ENCODE data around the gene WDR93. TPM values are rescaled to one million over a fixed set of nuclear protein-coding genes. Genes with fewer than 3 reads are reported as not detected.

WDR93 gene
- total RNA-seq, 1 experiment from 2014 or later: not detected

- TF ChIP-seq ZNF532 (CRISPR knock-in tag; IDR thresholded peaks at IDR 0.05; ENCODE audit: borderline replicate concordance) (no peak), PRRX2 (CRISPR knock-in tag; IDR thresholded peaks at IDR 0.05) (no peak), FOXJ3 (CRISPR knock-in tag; IDR thresholded peaks at IDR 0.05; ENCODE audit: borderline replicate concordance) (no peak)
Measured at GRCh38 chr15:89670971-89671560, 19.5 kb upstream of the WDR93 start (continued).

- Mint-ChIP-seq H3K4me1 (no peaks in the 10 kb centered on the region; the same call in 1 of the 2 replicates), H3K4me3 (no peak overlapping the region), H3K36me3 (no peaks in the 10 kb centered on the region), H3K9me3 (no peaks in the 10 kb centered on the region), H3K27me3 (ENCODE audit: low read depth) (peaks cover 4% of the 10 kb centered on the region; the same call in 1 of the 2 replicates), H3K27ac (no peak overlapping the region)
- ChIA-PET CTCF (interaction anchor here (1.9 kb wide), 1 partner anchor 68 kb away, joined by 13 read pairs; no protein-coding TSS in a partner anchor), POLR2A (no interaction called here)
- no peak for TF ChIP-seq FOXP4 (CRISPR knock-in tag; IDR thresholded peaks at IDR 0.05)
- no peak for TF ChIP-seq HMGXB4 (CRISPR knock-in tag; IDR thresholded peaks at IDR 0.05)
- no peak for TF ChIP-seq AFF4 (CRISPR knock-in tag; IDR thresholded peaks at IDR 0.05; ENCODE audit: borderline replicate concordance)
- no peak for TF ChIP-seq NFATC4 (CRISPR knock-in tag; IDR thresholded peaks at IDR 0.05)
- no peak for TF ChIP-seq ZNF512 (CRISPR knock-in tag; IDR thresholded peaks at IDR 0.05; ENCODE audit: borderline replicate concordance)
- no peak for TF ChIP-seq ZNF416 (CRISPR knock-in tag; IDR thresholded peaks at IDR 0.05)
- no peak for TF ChIP-seq TCF7 (CRISPR knock-in tag; IDR thresholded peaks at IDR 0.05; ENCODE audit: low read depth)
- TF ChIP-seq USF2 (CRISPR knock-in tag; IDR thresholded peaks at IDR 0.05): no peak
- DNase-seq (ENCODE audit: low spot score) (no peak), ATAC-seq (no peak)
Measured at GRCh38 chr15:89671687-89672086, 18.9 kb upstream of the WDR93 start.

Measured in WTC11 (cell line).